Omental fat pad (tissue), 4 donors: ENCODE results near the gene HINFP. TPM values are rescaled to one million over a fixed set of nuclear protein-coding genes. Genes with fewer than 3 reads are reported as not detected.

ENCODE experiments used
- ATAC-seq: fragments of 150-250 bp; one replicate; pipeline ENCODE4 v1.9.1; 2016; ENCODE audit warnings: mild to moderate bottlenecking, moderate library complexity; ENCODE audit not compliant: low FRiP score
- DNase-seq: peaks from one replicate; pipeline ENCODE4 v3.0.0-alpha.2; 2019; ENCODE audit warnings: low spot score
- total RNA-seq, 4 donors: library from RNA; depleted of rRNA; stranded (reverse); fragments of >200 nt; gene quantifications; one replicate each; pipeline ENCODE4 v1.1.0, GENCODE V29; 2016
- TF ChIP-seq, protein P1 (sequence below), 3 donors: fragments of 450-650 bp; IDR thresholded peaks; one replicate each; pipeline ENCODE4 v1.5.1; 2016 to 2017; ENCODE audit warnings: antibody characterized with exemption in 3 of 3, mild to moderate bottlenecking in 3 of 3, moderate library complexity in 2 of 3

Gene HINFP
- total RNA-seq, 4 donors from 2014 or later: 10.2 to 31.0 (median 24.4) TPM

DNA sequence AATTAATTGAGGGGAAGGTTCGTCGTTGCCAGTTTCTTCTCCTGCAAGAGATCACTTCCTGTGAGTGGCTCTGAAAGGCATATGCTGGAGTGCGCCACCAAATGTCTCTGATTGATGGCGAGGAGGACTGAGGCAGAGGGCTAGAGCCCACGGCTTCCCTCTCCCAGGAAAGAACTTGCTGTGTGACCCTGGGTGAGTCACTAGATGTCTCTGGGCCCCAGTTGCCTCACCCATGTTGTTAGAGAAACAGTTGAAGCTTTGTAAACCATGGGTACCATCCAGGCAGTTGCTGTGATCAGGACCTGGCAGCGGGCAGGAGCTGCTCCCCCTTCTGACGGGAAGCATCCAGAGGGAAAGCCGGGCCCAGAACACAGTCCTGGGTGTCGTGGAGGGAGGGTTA is 30.7 kb downstream of the HINFP start:
- no peak for ATAC-seq
- TF ChIP-seq, protein P1, sequence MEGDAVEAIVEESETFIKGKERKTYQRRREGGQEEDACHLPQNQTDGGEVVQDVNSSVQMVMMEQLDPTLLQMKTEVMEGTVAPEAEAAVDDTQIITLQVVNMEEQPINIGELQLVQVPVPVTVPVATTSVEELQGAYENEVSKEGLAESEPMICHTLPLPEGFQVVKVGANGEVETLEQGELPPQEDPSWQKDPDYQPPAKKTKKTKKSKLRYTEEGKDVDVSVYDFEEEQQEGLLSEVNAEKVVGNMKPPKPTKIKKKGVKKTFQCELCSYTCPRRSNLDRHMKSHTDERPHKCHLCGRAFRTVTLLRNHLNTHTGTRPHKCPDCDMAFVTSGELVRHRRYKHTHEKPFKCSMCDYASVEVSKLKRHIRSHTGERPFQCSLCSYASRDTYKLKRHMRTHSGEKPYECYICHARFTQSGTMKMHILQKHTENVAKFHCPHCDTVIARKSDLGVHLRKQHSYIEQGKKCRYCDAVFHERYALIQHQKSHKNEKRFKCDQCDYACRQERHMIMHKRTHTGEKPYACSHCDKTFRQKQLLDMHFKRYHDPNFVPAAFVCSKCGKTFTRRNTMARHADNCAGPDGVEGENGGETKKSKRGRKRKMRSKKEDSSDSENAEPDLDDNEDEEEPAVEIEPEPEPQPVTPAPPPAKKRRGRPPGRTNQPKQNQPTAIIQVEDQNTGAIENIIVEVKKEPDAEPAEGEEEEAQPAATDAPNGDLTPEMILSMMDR (IDR thresholded peaks at IDR 0.05): no peak
- DNase-seq: no peak

DNA sequence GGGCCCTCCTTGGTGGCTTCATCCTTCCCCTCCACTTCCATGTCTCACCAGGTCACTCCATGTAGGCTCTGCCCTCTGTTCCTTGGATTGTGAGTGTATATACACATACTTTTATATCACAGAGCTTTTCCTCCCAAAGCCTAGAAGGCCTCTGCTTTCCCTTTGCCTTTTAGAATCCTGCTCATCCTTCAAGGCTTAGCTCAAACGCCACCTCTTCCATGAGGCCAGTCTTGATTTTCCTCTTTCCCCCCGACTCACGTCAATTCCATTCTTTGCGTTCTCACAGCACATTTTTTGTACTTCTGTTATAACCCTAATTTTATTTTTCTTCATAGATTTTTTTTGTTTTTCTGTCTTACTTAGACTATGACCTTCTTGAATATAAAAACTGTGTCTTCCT is 31.2 kb downstream of the HINFP start:
- ATAC-seq: no peak
- TF ChIP-seq, protein P1 (IDR thresholded peaks at IDR 0.05): no peak

DNA sequence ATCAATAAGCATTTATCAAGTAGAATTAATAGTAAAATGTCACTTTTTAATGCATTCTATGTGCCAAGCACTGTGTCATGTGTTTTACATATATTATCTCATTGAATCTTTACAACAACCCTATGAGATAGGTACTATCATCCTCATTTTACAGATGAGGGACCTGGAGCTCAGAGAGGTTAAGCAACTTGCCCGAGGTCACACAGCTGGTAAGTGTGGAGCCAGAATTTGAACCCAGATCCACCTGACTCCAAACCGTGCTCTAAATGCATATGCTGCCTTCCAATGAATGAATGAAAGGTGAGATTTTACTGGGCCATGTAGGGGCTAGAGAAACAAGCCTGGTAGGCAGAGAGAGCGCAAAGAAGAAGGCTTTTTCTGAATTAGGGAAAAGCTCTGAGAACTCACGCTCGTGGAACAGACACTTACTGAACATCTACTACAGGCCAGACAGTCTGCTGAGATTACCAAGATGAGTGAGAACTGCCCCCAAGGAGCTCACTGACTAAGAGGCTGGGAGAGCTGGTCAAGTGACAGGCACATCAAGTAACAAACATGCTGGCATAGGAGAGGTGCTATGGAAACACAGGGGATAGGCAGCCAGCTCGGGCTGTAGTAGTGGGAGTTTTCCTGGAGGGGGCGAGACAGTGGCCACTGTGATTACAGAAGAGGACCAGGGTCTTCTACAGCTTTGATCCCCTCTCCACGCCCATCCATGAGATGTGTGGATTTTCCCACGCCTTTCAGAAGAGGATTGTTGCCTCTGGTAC is 31.9 kb downstream of the HINFP start:
- DNase-seq (no peak), ATAC-seq (no peak)
- TF ChIP-seq, protein P1 (IDR thresholded peaks at IDR 0.05): no peak

More for the DNA sequence above, 31.2 kb downstream of the HINFP start:
- no peak for DNase-seq

DNA sequence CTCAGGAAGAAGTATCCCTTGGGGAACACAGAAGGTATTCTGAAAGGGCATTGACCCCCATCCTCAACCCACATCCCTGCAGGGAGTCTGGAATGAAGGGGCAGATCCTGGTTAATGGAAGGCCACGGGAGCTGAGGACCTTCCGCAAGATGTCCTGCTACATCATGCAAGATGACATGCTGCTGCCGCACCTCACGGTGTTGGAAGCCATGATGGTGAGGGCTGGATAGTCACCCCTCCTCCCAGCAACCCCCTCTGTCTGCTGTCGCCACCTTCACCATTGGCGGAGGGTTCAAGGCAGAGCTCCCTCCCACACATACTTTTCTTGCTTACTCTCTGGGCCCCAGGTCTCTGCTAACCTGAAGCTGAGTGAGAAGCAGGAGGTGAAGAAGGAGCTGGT is 32.8 kb downstream of the HINFP start:
- ATAC-seq (no peak), DNase-seq (no peak)
- TF ChIP-seq, protein P1 (IDR thresholded peaks at IDR 0.05): no peak

DNA sequence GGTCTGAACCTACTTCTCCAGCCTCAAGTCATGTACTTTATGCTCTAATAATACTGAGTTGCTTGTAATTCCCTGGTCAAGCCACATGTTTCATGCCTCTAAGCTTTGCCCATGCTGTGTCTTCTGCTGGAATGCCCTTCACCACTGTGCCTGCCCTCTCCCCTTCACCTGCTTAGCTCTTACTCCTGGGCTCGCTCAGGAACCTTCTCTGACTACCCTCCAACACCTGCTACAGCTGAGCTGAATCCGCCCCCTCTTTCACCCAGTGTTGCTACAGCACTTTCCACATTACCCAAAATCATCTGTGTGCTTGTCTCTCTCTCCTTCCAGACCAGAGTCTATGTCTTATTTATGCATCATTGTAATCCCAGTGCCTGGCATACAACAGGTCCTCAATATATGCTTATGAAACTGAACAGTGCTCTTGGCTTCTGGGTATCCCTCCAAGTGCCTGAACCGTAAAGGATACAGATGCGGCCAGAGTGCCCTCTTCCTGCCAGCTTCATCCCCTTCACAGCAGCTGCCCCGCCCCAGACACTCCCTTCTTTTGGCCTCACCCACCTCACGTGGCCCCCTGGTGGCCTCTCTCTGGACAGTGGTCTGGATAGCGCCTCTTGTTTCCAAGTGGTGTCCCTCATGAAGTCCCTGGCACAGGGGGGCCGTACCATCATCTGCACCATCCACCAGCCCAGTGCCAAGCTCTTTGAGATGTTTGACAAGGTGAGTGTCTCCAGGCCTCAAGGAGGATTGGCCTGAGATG is 34.5 kb downstream of the HINFP start:
- ATAC-seq (no peak), DNase-seq (no peak)
- TF ChIP-seq, protein P1 (IDR thresholded peaks at IDR 0.05): no peak

- TF ChIP-seq, protein P1 (IDR thresholded peaks at IDR 0.05): no peak
- ATAC-seq (no peak), DNase-seq (no peak)
These were observed 35.1 kb downstream of the HINFP start for GRCh38 chr11:119156496-119156895.
